GM19397 (cell line): Measurements from ENCODE around the gene RNF224.
A peak's percentile ranks its signal among the peaks of the same experiment; 100 is the strongest.

Experiments
- ATAC-seq: cut with Tn5 transposase; IDR thresholded peaks from one replicate; pipeline ENCODE4 v1.9.1; 2021; ENCODE audit warnings: mild to moderate bottlenecking, moderate library complexity; ENCODE audit not compliant: unreplicated experiment

Gene RNF224

DNA sequence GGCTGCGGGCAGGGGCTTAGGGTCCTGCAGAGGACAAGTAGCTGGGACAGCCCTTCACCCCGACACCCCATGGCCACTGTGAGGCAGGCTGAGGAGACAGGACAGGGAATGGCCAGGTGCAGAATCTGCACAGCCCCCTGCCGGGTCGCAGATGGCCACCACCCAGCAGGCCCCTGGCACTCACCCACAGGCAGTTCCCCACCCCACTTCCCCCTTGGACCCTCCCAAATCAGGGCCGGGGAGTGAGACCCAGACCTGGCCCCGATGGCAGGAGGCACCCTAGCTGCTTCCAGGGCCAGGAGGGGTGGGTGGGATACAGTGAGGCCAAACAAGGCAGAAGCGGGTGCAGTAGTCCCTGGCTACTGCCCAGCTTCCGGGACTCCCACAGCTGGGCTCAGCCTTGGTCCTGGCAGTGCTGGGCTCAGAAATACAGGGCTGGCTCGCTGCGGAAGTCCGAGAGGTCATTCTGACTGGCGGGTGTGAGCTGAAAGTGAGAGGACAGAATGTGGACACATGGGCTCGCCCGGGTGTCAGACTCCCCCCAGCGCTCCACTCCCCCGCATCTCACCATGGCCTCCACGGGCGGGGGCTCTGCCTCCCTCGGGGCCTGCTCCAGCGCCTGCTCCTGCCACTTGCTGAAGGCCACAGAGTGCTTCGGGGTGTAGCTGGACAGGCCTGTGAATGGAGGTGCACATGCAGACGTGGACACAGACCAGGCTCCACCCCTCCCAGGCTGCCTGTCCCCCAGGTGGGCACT, 35.4 kb upstream of the RNF224 start:
- ATAC-seq: no peak

DNA sequence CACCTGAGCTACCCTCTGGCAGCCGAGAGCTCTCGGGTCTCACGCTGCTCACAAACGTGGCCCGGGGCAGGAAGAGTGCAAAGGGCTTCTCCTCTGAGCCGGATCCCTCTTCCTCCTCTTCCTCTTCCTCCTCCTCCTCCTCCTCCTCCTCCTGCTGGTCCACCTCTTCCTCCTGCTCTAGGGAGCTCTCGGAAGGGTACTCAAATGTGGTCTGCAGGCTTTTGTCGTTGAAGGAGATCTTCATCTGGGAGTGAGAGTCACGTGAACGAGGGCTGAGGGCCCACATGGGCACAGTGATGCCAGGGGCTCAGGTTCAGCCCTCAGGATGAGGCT, 34.9 kb upstream of the RNF224 start:
- ATAC-seq: no peak

DNA sequence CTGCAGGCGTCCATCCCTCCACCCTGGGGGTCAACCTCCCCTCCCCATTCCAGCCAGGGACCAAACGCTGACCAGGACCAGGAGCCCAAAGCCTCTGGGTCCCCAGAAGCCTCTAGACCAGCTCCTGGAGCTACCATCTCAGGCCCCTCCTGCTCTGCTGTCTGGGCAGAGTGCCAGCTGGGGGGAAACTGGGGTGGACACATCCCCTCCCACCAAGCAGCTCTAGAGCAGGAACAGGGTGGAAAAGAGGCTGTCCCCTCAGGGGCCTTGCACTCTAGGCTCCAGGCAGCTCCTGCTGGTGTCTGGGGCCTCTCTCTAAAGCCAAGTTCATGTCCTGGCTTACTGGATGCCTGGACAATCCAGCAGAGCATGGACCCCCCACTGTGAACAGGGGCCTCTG, 34.4 kb upstream of the RNF224 start:
- no peak for ATAC-seq

DNA sequence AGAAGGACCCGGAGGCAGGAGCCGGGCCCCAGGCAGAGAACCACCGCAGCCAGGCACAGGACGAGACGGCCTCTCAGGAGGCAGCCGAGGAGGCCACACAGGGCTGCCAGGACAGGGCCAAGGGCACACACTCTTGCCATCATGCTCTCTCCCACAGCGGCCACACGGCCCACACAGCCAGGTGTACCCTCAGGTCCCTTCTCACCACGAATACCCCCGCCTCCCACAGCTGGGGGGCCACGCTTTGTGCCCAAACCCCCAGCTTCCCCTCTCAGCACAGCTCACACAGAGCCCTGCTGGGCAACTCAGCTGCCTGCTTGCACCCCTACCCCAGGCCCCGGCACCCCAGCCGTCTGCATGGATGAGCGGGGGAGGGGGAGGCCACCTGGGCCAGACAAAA, 33.5 kb upstream of the RNF224 start:
- no peak for ATAC-seq

DNA sequence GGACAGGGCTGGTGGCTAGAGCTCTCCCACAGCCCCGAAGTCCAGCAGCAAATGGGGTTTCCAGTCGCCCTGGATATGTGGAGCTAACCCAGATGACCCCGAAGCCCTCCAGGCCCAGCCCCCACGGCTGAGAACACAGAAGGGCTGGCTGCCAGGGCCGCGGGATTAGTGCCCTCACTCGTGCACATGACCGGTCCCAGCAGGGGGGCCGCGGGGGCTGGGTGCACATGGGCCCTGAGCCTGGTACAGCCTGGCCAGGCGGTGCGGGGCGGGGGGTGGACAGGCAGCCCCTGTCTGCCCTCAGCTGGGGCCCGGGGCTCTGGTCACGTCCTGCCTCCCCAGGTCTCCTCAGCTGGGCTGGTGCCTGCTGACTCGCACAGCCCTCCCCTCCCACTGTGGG, 32.9 kb upstream of the RNF224 start:
- no peak for ATAC-seq

DNA sequence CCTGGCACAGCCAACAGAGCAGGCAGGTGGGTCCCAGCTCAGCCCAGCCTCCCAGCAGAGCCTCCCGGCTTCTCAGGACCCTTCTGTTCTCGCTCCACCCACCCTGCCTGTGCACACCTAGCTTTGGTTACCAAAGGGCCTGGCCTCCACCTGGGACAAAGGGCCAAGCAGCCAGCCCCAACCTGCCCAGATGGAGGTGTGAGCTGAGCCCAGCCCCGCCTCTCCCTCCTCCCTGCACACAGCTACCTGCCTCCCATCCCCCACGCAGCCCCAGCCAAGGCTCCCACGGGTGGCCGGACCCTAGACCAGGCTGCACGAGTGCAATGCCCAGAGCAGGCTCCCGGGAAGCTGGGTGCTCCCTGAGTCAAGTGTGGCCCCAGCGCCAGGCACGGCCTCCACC, 32.4 kb upstream of the RNF224 start:
- ATAC-seq: no peak

DNA sequence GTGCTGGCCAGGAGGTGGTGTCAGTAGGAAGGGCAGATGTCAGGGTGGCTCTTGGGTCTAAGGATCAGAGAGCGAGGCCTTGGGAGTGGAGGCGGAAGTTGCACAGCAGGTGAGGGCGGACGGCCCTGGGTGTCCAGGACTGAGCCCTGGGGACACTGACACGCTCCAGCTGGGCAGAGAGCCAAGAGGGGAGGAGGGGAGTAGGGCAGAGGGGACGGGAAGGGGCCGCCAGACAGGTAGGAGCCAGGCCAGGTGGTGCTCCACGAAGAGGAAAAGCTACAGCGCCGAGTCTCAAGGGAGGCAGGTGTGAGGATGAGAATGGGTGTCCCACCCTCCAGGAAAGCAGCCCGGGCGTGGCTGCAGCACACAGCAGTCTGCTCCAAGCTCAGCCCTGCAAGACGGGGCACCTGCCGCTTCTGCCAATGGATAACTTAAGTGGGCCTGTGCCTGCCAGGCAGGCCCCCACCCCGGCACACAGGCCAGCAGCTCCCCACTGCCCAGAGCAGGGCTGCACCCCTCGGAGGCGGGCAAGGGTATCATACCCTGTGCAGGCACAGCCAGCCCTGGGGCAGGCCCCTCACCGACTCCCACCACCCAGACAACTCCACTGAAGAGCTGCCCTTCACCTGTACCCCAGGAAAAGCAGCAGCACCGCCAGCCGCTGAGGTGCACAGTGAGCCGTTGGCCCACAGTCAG, 31.6 kb upstream of the RNF224 start:
- no peak for ATAC-seq

DNA sequence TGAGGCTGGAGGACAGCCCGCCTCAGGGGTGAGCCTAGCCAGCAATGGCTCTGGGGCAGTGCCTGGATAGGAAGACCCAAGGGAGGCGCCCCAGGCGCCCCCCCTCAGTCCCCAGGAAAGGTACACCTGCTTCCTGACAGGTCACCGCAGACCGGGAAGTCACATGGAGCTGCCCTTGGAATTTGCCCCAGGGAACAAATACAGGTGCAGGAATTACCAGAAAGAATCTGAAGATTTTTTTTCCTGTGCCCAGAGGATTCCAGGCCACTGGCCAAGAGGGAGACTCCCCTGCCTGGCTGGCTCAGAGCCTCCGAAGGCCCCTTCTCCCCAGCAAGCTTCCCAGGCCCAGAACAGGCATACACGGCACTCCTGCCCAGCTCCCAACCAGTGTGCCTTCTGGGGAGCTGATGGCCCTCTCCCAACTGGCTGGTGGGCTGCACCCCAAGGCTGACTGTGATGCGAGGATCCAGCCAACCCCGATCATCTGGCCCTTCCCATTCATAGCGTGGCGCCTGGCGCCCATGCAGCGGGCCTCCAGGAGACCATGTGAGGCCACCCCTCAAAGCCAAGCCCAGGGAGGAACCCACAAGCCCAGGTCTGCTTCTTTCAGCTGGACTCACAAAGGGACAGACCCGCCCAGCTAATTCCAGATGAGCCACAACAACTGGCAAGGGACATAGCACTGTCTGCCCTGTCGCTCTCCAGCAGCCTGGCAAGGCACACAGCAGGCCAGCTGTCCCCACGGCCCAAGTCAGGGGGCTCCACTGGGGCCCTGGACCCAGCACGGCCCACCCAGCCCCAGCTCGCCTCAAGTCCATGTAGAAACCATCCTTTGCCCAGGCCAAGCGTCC, 29.0 kb upstream of the RNF224 start:
- ATAC-seq: no peak

DNA sequence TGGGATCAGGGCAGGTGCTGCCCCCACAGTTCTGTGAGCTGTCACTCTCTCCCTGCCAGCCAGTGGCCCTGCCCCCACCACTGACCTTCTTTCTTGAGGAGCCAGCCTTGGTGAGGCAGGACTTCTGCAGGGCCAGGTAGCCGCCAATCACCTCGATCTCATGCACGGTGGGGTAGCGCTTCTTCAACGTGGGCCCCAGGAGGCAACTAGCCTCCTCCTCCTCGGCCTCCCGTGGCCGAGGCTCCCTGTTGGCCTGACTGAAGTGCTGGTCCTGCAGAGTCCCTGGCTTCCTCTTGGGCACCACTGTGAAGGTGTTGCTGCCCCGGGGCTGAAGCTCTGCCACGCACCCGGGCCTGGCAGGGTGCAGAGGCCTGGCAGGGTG, 28.4 kb upstream of the RNF224 start:
- ATAC-seq: no peak

DNA sequence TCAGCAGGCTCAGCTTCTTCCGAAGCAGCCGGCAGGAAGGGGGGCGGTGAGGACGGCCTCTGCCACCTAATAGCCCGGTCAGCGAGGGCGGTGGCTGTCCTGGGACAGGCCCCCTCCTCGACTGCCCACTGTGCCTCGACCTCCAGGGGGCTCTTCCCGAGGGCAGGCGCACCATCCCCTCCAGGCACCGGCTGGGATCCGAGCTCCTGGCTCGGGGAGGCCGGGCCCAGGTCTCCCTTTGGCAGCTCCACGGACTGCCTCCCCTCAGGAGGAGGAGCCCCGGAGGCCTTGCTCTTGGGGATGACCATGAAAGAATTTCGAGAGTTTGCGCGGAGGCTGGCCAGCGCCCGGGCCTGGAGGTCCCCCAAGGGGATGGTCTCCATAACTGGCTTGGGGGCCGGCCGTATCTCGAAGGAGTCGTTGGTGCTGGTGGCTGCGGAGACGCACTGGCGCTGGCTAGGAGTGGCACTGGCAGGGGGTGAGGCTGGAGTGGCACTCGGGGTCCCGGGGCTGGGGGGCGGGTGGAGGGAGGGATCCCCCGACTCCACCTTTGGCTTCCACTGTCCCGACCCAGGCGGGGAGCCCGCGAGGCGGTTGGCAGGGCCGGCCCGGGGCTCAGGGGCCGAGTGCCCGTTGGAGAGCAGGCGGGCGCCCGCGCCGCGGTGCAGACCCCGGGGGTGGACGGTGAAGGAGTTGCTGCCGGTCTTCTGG, 27.7 kb upstream of the RNF224 start:
- ATAC-seq: no peak

DNA sequence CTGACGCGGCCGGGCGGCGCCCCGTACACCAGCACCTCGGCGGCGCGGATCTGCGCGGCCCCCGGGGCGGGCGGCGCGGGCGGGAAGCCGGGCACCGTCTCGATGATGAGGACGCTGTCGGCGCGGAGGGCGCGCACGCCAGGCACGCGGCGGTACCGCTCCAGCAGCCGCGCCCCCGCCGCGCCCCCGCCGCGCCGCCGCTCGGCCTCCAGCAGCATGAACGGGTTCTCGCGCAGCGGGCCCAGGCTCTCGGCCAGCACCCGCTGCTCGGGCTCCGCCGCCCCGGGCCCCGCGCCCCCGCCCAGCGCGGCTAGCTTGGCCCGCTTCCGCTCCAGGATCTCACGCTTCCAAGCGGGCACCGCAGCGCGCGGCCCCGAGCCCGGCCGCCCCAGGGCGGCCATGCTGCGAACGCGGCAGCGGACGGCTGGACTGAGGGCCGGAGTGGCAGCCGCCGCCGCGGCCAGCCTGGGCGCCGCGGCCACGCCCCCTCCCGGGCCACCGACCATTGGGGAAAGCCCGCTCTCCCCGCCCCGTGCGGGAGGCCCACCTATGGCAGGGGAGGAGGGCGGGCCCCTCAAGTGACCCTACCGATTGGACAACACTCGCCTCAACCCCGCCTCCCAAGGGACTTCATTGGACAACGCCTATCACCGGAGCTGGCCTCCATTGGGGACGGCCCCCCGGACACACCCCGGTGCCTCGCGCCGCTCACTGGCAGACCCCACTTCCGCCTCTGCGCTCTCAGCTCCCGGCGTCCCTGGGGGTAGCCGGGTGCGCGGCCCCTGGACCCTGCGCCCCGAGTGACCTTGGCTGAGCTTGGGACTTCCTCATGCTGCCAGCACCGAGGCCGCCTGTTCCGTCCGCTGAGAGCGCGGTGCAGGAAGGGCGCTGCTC, 26.7 kb upstream of the RNF224 start, which contains the start of gene TPRN:
Gene TPRN, minus strand, starts transcription at position 431 of the 894 bp plus-strand sequence. Its CDS starts 30 bp downstream, at position 401.
- ATAC-seq: peak; percentile 82

DNA sequence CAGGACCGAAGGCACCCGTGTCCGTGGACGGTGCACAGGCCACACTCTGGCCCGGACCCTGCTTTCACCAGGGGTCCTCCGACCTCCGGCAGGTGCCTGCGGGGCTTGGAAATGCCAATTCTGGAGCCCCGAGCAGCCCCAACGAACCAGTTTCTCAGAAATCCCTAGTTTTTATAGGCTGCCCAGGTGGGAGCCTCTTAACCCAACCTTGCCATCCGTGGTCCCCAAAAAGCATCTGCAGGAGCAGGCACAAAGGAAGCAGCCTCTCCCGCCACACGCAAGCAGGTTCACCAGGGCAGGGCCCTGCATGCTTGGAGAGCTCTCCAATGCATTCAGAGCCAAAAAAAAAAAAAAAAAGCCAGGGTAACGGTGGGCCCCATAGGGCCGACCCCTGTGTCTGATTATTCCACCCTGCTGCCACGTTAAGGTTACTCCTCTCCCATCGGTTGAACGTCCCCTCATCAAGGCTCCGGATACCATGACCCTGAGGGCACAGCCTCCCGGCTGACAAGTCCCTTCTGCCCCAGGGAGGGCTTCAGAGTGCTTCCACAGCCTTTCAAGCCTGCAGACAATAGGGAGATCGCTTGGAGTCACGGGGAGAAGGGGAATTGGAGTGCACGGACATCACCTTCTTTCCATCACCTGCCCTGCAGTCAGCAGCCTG, 26.0 kb upstream of the RNF224 start:
- no peak for ATAC-seq

DNA sequence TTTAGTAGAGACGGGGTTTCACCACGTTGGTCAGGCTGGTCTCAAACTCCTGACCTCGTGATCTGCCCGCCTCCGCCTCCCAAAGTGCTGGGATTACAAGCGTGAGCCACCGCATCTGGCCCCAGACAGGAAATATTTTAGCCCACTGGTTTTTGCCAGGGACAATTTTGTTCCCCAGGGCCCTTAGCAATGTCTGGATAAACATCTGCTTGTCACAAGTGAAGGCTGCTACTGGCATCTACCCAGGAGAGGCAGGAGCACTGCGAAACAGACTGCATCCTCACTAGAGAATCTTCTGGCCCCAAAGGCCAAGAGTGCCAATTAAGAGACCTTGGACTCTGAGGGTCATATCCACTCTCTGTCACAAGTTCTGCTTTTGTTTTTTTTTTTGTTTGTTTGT, 24.3 kb upstream of the RNF224 start:
- no peak for ATAC-seq

DNA sequence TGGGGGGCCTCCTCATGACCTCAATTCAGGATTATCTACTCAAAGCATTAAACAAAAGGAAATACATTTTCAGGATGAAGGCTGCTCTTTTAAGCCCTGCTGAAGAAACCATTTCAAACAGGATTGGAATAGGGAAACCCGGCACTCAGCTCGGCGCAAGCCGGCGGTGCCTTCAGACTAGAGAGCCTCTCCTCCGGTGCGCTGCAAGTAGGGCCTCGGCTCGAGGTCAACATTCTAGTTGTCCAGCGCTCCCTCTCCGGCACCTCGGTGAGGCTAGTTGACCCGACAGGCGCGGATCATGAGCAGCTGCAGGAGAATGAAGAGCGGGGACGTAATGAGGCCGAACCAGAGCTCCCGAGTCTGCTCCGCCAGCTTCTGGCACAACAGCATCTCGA, 22.6 kb upstream of the RNF224 start:
- ATAC-seq: no peak

DNA sequence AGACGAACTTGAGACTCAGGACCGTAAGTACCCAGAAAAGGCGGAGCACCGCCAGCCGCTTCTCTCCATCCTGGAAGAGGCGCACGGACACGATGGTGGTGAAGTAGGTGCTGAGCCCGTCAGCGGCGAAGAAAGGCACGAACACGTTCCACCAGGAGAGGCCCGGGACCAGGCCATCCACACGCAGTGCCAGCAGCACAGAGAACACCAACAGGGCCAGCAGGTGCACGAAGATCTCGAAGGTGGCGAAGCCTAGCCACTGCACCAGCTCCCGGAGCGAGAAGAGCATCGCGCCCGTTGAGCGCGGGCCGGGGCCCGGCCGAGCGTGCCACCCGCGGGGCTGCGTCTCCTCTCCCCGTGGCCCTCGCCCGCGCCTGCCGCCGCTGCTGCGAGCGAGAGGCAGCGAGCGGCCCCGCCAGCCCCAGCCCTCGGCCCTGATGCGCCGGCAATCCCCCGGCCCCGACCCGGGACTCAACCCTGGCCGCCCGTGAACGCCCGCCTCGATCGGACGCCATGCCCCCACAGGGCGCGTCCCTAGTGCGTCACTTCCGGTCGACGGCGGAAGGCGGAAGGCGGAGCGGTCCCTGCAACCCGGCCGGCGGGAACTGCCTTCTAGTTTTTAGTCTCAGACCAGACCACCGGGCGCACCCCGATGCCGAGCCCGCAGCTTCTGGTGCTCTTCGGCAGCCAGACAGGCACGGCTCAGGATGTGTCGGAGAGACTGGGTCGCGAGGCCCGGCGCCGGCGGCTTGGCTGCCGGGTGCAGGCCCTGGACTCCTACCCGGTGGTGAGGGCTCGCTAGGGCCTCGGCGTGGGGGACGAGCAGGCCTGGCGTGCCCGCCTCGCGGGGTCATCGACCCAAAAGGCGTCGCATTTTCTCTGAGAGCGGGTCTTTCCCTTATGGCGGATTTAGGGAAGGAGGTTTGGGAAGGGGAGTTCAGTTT, 21.9 kb upstream of the RNF224 start, which contains the start of the genes NDOR1 and TMEM203:
Gene NDOR1, plus strand, starts transcription at position 575 of the 944 bp plus-strand sequence. Its CDS starts 78 bp downstream, at position 653.
Gene TMEM203, minus strand, starts transcription at position 523 of the 944 bp plus-strand sequence. Its CDS starts 234 bp downstream, at position 289.
- peak; percentile 51 for ATAC-seq

DNA sequence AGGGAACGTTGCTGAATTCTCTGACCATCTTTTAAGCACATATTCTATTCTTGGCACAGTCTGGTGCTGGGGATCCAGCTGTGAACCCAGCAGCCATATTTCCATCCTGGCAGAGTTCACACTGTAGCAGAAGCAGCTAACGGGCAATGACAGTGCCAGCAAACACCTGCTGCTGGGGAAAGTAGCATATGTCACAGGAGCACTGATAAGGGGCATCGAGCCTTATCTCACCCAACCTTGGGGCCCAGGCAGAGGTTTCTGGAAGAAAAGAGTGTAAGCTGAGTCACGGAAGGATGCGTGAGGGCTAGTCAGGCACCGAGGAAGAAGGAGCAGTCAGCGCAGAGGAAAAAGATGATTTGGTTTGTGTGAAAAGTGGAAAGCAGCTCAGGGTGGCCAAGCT, 20.7 kb upstream of the RNF224 start:
- no peak for ATAC-seq

DNA sequence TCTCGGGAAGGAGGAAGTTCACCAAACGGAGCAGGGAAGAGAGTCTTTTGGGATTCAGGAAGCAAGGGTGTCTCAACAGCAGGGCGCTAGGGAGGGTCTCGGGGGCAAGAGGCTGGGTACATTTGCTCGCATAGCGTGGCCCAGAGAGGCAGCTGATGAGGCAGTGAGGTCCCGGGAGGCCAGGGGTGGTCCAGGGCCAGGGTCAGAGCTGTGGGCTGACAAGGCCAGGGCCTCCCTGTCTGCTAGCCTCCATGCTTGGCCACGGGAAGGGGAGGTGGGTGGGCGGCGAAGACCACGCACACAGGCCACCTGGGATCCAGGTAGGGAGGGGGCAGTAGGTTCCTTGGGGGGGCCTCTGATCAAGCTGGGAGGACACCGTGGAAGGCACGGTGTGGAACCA, 15.8 kb upstream of the RNF224 start:
- ATAC-seq: no peak

DNA sequence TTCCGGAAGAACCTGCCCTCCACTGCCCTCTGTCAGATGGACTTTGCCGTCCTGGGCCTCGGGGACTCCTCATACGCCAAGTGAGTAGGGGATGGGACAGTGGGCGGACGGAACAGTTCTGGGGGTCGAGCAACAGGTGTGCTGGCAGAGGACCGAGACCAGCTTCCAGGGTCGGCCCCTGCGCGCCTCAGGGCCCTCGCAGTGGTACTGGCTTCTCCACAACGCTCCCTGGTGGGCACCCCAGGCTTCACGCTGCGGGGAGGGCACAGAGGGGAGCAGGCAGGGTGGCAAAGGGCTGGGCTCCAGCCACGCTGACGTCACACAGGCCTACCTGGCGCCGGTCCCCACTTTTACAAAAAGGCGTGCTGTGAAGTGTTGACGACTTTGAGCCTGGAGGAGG, 14.8 kb upstream of the RNF224 start:
- no peak for ATAC-seq
